ENCODE data around the gene DHX34.
A peak's percentile ranks its signal among the peaks of the same experiment; 100 is the strongest.
"Not testable (repeated sequence)": the region's sequence is repeated elsewhere in the genome, so short reads cannot be mapped to it uniquely, and the experiment has no call there.

The DHX34 gene

GRCh38 chr19:47407417-47407774 lies 58.3 kb downstream of the DHX34 start:
- Histone ChIP-seq H3K4me1 (ENCODE audit: control insufficient read depth, insufficient read depth, low read length) (peaks cover 4% of the 10 kb centered on the region), H3K27ac (ENCODE audit: insufficient read depth, low read depth, low read length, poor library complexity, severe bottlenecking) (no peak overlapping the region), H3K4me3 (ENCODE audit: insufficient read depth, low read depth, low read length) (no peak overlapping the region), H3K27me3 (ENCODE audit: control insufficient read depth, insufficient read depth, low read length, poor library complexity, severe bottlenecking) (no peaks in the 10 kb centered on the region), H3K36me3 (ENCODE audit: control insufficient read depth, insufficient read depth, low read length) (no peaks in the 10 kb centered on the region), H3K9me3 (ENCODE audit: control insufficient read depth, low read length) (no peaks in the 10 kb centered on the region)
- WGBS, 2 experiments, result 33% methylated on average over 12 to 14 of the region's 14 CpGs

- no peaks in the 10 kb centered on the region for H3K27me3 ChIP-seq (ENCODE audit: control insufficient read depth, insufficient read depth, low read length, poor library complexity, severe bottlenecking)
- WGBS, 2 experiments, result 91% methylated on average over 14 of the region's 14 CpGs
- no peak overlapping the region for H3K4me3 ChIP-seq (ENCODE audit: insufficient read depth, low read depth, low read length)
- H3K4me1 ChIP-seq (ENCODE audit: control insufficient read depth, insufficient read depth, low read length), result peaks cover 4% of the 10 kb centered on the region
- peaks cover under 1% of the 10 kb centered on the region for H3K36me3 ChIP-seq (ENCODE audit: control insufficient read depth, insufficient read depth, low read length)
- H3K9me3 ChIP-seq (ENCODE audit: control insufficient read depth, low read length), result no peaks in the 10 kb centered on the region
- no peak overlapping the region for H3K27ac ChIP-seq (ENCODE audit: insufficient read depth, low read depth, low read length, poor library complexity, severe bottlenecking)
Observed at GRCh38 chr19:47408156-47408938, 59.2 kb downstream of the DHX34 start.

- Histone ChIP-seq H3K4me1 (ENCODE audit: control insufficient read depth, insufficient read depth, low read length) (peaks cover 4% of the 10 kb centered on the region), H3K27me3 (ENCODE audit: control insufficient read depth, insufficient read depth, low read length, poor library complexity, severe bottlenecking) (no peaks in the 10 kb centered on the region), H3K9me3 (ENCODE audit: control insufficient read depth, low read length) (no peaks in the 10 kb centered on the region), H3K36me3 (ENCODE audit: control insufficient read depth, insufficient read depth, low read length) (peaks cover 17% of the 10 kb centered on the region), H3K27ac (ENCODE audit: insufficient read depth, low read depth, low read length, poor library complexity, severe bottlenecking) (no peak overlapping the region), H3K4me3 (ENCODE audit: insufficient read depth, low read depth, low read length) (no peak overlapping the region)
- WGBS, 2 experiments, result 96 to 98% methylated on average over 7 to 8 of the region's 8 CpGs
Observed at GRCh38 chr19:47411101-47411500, 62.0 kb downstream of the DHX34 start.

- not testable (repeated sequence) for H3K27me3 ChIP-seq (ENCODE audit: control insufficient read depth, insufficient read depth, low read length, poor library complexity, severe bottlenecking); H3K4me1 ChIP-seq (ENCODE audit: control insufficient read depth, insufficient read depth, low read length); H3K9me3 ChIP-seq (ENCODE audit: control insufficient read depth, low read length); H3K4me3 ChIP-seq (ENCODE audit: insufficient read depth, low read depth, low read length); H3K27ac ChIP-seq (ENCODE audit: insufficient read depth, low read depth, low read length, poor library complexity, severe bottlenecking)
- H3K36me3 ChIP-seq (ENCODE audit: control insufficient read depth, insufficient read depth, low read length), result peaks cover 18% of the 10 kb centered on the region
- WGBS, 2 experiments, result 91 to 92% methylated on average over 9 of the region's 9 CpGs
Observed at GRCh38 chr19:47411696-47412095, 62.6 kb downstream of the DHX34 start.

GRCh38 chr19:47413941-47414340 lies 64.8 kb downstream of the DHX34 start:
- peaks cover 14% of the 10 kb centered on the region for H3K27me3 ChIP-seq (ENCODE audit: control insufficient read depth, insufficient read depth, low read length, poor library complexity, severe bottlenecking)
- 96% methylated on average over 16 of the region's 16 CpGs for WGBS, 2 experiments

GRCh38 chr19:47414469-47414868 lies 65.4 kb downstream of the DHX34 start:
- Histone ChIP-seq H3K4me3 (ENCODE audit: insufficient read depth, low read depth, low read length) (no peak overlapping the region), H3K36me3 (ENCODE audit: control insufficient read depth, insufficient read depth, low read length) (peaks cover 18% of the 10 kb centered on the region), H3K27me3 (ENCODE audit: control insufficient read depth, insufficient read depth, low read length, poor library complexity, severe bottlenecking) (peaks cover 15% of the 10 kb centered on the region), H3K4me1 (ENCODE audit: control insufficient read depth, insufficient read depth, low read length) (peaks cover 14% of the 10 kb centered on the region), H3K27ac (ENCODE audit: insufficient read depth, low read depth, low read length, poor library complexity, severe bottlenecking) (no peak overlapping the region), H3K9me3 (ENCODE audit: control insufficient read depth, low read length) (no peaks in the 10 kb centered on the region)
- 89 to 92% methylated on average over 21 of the region's 21 CpGs for WGBS, 2 experiments

More at GRCh38 chr19:47413941-47414340, 64.8 kb downstream of the DHX34 start:
- Histone ChIP-seq H3K9me3 (ENCODE audit: control insufficient read depth, low read length) (no peaks in the 10 kb centered on the region), H3K4me1 (ENCODE audit: control insufficient read depth, insufficient read depth, low read length) (peaks cover 12% of the 10 kb centered on the region), H3K27ac (ENCODE audit: insufficient read depth, low read depth, low read length, poor library complexity, severe bottlenecking) (no peak overlapping the region), H3K36me3 (ENCODE audit: control insufficient read depth, insufficient read depth, low read length) (peaks cover 18% of the 10 kb centered on the region), H3K4me3 (ENCODE audit: insufficient read depth, low read depth, low read length) (no peak overlapping the region)

GRCh38 chr19:47415953-47416642 lies 67.0 kb downstream of the DHX34 start:
- Histone ChIP-seq H3K36me3 (ENCODE audit: control insufficient read depth, insufficient read depth, low read length) (peaks cover 18% of the 10 kb centered on the region), H3K4me1 (ENCODE audit: control insufficient read depth, insufficient read depth, low read length) (peaks cover 30% of the 10 kb centered on the region), H3K4me3 (ENCODE audit: insufficient read depth, low read depth, low read length) (no peak overlapping the region), H3K27ac (ENCODE audit: insufficient read depth, low read depth, low read length, poor library complexity, severe bottlenecking) (no peak overlapping the region), H3K9me3 (ENCODE audit: control insufficient read depth, low read length) (no peaks in the 10 kb centered on the region), H3K27me3 (ENCODE audit: control insufficient read depth, insufficient read depth, low read length, poor library complexity, severe bottlenecking) (peaks cover 30% of the 10 kb centered on the region)
- WGBS, 2 experiments, result 93 to 94% methylated on average over 19 to 21 of the region's 21 CpGs

GRCh38 chr19:47416643-47416985 lies 67.5 kb downstream of the DHX34 start:
- H3K4me3 ChIP-seq (ENCODE audit: insufficient read depth, low read depth, low read length), result no peak overlapping the region
- peaks cover 35% of the 10 kb centered on the region for H3K27me3 ChIP-seq (ENCODE audit: control insufficient read depth, insufficient read depth, low read length, poor library complexity, severe bottlenecking)
- peaks cover 35% of the 10 kb centered on the region for H3K4me1 ChIP-seq (ENCODE audit: control insufficient read depth, insufficient read depth, low read length)
- no peaks in the 10 kb centered on the region for H3K9me3 ChIP-seq (ENCODE audit: control insufficient read depth, low read length)
- H3K27ac ChIP-seq (ENCODE audit: insufficient read depth, low read depth, low read length, poor library complexity, severe bottlenecking), result no peak overlapping the region
- peaks cover 18% of the 10 kb centered on the region for H3K36me3 ChIP-seq (ENCODE audit: control insufficient read depth, insufficient read depth, low read length)
- WGBS, 2 experiments, result 67 to 68% methylated on average over 12 of the region's 12 CpGs

- Histone ChIP-seq H3K4me1 (ENCODE audit: control insufficient read depth, insufficient read depth, low read length) (peaks cover 38% of the 10 kb centered on the region), H3K9me3 (ENCODE audit: control insufficient read depth, low read length) (no peaks in the 10 kb centered on the region), H3K27ac (ENCODE audit: insufficient read depth, low read depth, low read length, poor library complexity, severe bottlenecking) (no peak overlapping the region), H3K27me3 (ENCODE audit: control insufficient read depth, insufficient read depth, low read length, poor library complexity, severe bottlenecking) (peaks cover 41% of the 10 kb centered on the region), H3K4me3 (ENCODE audit: insufficient read depth, low read depth, low read length) (peak overlapping the region; percentile 69), H3K36me3 (ENCODE audit: control insufficient read depth, insufficient read depth, low read length) (peaks cover 18% of the 10 kb centered on the region)
- 26 to 27% methylated on average over 18 of the region's 18 CpGs for WGBS, 2 experiments
Observed at GRCh38 chr19:47417107-47417745, 68.1 kb downstream of the DHX34 start.
